PFSK-1 (cell line): ENCODE measurements around the gene BPIFA1.

Source experiments
- FOXP2 ChIP-seq: optimal IDR thresholded peaks from 2 replicates; pipeline ENCODE3; 2011; ENCODE audit warnings: borderline replicate concordance, control low read depth, inconsistent platforms; ENCODE audit not compliant: insufficient read depth; ENCODE audit errors: extremely low read length, extremely low read depth
- POLR2AphosphoS5 ChIP-seq: IDR thresholded peaks from 2 replicates; pipeline ENCODE4 v1.6.1; 2012; ENCODE audit warnings: low read depth, mild to moderate bottlenecking, control low read depth, low read length, moderate library complexity
- SIN3A ChIP-seq: IDR thresholded peaks from 2 replicates; pipeline ENCODE4 v1.6.1; 2012; ENCODE audit warnings: mild to moderate bottlenecking, low read length, moderate library complexity, borderline replicate concordance; ENCODE audit not compliant: insufficient read depth
- TAF1 ChIP-seq: IDR thresholded peaks from 2 replicates; pipeline ENCODE4 v1.6.1; 2012; ENCODE audit warnings: low read length, control low read depth, borderline replicate concordance; ENCODE audit not compliant: insufficient read depth
- TF ChIP-seq, protein P1 (sequence below), 2 experiments: IDR thresholded peaks; 2 replicates each; pipeline versions ENCODE4 v1.6.1 to v1.8.0; 2011 to 2012; ENCODE audit warnings: low read depth in 2 of 2, low read length in 2 of 2, control low read depth in 1 of 2, inconsistent platforms in 1 of 2, mild to moderate bottlenecking in 1 of 2, moderate library complexity in 1 of 2; ENCODE audit not compliant: insufficient read depth in 1 of 2

The BPIFA1 gene

DNA sequence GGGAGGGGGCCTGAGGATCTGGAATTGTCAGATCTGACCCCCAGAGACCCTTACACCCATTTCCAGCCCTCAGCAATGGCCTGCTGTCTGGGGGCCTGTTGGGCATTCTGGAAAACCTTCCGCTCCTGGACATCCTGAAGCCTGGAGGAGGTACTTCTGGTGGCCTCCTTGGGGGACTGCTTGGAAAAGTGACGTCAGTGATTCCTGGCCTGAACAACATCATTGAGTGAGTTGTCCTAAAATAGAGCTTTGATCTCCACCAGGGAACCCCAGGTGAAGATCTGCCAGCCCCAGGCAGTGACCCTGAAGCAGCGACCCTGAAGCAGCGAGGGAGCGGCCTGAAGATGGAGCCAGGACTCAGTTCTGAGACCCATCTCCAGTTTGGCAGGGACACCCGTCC is 2.2 kb downstream of the BPIFA1 start:
- no peak for TF ChIP-seq FOXP2
- no peak for TF ChIP-seq SIN3A
- TF ChIP-seq POLR2AphosphoS5: no peak
- TF ChIP-seq, protein P1, sequence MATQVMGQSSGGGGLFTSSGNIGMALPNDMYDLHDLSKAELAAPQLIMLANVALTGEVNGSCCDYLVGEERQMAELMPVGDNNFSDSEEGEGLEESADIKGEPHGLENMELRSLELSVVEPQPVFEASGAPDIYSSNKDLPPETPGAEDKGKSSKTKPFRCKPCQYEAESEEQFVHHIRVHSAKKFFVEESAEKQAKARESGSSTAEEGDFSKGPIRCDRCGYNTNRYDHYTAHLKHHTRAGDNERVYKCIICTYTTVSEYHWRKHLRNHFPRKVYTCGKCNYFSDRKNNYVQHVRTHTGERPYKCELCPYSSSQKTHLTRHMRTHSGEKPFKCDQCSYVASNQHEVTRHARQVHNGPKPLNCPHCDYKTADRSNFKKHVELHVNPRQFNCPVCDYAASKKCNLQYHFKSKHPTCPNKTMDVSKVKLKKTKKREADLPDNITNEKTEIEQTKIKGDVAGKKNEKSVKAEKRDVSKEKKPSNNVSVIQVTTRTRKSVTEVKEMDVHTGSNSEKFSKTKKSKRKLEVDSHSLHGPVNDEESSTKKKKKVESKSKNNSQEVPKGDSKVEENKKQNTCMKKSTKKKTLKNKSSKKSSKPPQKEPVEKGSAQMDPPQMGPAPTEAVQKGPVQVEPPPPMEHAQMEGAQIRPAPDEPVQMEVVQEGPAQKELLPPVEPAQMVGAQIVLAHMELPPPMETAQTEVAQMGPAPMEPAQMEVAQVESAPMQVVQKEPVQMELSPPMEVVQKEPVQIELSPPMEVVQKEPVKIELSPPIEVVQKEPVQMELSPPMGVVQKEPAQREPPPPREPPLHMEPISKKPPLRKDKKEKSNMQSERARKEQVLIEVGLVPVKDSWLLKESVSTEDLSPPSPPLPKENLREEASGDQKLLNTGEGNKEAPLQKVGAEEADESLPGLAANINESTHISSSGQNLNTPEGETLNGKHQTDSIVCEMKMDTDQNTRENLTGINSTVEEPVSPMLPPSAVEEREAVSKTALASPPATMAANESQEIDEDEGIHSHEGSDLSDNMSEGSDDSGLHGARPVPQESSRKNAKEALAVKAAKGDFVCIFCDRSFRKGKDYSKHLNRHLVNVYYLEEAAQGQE (IDR thresholded peaks at IDR 0.05; ENCODE audit: insufficient read depth in 1 of 2, low read depth in 2 of 2, low read length in 2 of 2): no peak
- no peak for TF ChIP-seq TAF1

DNA sequence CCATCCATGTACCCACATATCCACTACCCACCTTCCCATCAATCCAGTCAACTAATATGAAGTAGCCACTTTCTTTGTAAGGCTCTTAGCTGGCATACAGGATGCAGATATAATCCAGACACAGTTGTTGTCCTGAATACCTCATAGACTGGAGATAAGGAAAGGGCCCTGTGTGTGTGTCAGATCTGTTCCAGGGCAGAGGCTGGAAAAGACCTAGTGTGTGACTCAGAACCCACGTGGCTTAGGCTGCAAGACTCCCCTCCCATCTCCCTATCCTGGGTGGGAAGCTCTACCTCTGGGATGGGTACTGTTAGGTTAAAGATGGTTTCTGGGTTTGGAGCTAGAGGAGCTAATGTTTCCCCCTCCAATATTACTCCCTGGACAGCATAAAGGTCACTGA is 3.6 kb downstream of the BPIFA1 start:
- TF ChIP-seq POLR2AphosphoS5: no peak
- no peak for TF ChIP-seq TAF1
- no peak for TF ChIP-seq FOXP2
- no peak for TF ChIP-seq SIN3A
- TF ChIP-seq, protein P1 (IDR thresholded peaks at IDR 0.05; ENCODE audit: insufficient read depth in 1 of 2, low read depth in 2 of 2, low read length in 2 of 2): no peak

DNA sequence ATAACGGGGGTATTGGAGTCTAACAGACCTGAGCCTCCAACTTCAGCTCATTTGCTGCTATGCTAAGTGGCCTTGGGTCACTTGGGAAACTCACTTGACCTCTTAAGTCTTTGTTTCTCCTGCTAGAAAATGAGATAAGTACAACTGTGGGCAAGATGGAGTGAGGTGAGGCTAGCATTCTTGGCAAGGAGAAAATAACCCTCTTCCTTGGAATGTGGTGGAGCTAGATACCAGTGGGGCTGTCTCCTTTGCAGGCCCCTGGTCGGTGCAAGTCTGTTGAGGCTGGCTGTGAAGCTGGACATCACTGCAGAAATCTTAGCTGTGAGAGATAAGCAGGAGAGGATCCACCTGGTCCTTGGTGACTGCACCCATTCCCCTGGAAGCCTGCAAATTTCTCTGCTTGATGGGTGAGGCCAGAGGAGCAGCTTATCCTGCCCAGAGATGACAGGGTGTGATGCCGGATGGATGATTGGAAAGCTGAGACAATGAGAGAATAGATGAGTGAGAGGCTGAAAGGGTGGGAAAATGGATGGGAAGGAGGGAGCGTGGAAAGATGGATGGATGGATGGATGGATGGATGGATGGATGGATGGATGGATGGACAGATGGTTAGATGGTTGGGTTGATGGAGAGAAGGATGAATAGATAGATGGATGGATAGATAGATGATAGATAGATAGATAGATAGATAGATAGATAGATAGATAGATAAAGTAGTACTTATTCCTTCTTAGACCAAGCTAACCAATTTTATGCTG is 4.4 kb downstream of the BPIFA1 start:
- no peak for TF ChIP-seq FOXP2
- TF ChIP-seq, protein P1 (IDR thresholded peaks at IDR 0.05; ENCODE audit: insufficient read depth in 1 of 2, low read depth in 2 of 2, low read length in 2 of 2): no peak
- no peak for TF ChIP-seq SIN3A
- no peak for TF ChIP-seq POLR2AphosphoS5
- no peak for TF ChIP-seq TAF1

DNA sequence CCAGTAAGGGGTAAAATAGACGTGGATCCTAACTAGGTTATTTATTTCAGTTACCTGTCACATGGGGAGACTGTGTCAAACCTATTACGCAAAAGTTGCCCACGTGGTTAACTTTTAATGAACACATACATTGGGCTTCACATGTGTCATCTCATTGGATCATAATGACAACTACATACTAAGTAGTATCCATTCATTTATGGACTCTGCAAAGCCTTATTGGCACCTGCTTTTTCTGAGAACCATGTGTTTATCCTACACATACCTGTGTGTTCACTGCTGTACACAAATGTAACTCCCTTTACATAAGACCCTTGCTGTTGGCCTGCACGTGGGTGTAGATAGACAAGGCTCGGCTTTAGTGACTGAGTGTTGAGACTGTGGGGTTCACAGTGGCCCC is 5.1 kb downstream of the BPIFA1 start:
- TF ChIP-seq TAF1 (no peak), SIN3A (no peak), POLR2AphosphoS5 (no peak), FOXP2 (no peak)
- TF ChIP-seq, protein P1 (IDR thresholded peaks at IDR 0.05; ENCODE audit: insufficient read depth in 1 of 2, low read depth in 2 of 2, low read length in 2 of 2): no peak
